ENCODE measurements around the gene ARRB1.

- no peak for TF ChIP-seq CTCF (IDR thresholded peaks at IDR 0.05)
- no peak for TF ChIP-seq POLR2A (IDR thresholded peaks at IDR 0.05)
Observed at GRCh38 chr11:75223954-75224643, 127.4 kb downstream of the ARRB1 start.
